HG03175 (cell line): Measurements from ENCODE around the gene SDE2.
"Not testable (repeated sequence)": the region's sequence is repeated elsewhere in the genome, so short reads cannot be mapped to it uniquely, and the experiment has no call there.

Experiments
- ATAC-seq: cut with Tn5 transposase; IDR thresholded peaks from one replicate; pipeline ENCODE4 v1.9.1; 2021; ENCODE audit warnings: mild to moderate bottlenecking, moderate library complexity; ENCODE audit not compliant: unreplicated experiment

The SDE2 gene

GRCh38 chr1:225945564-225945963, 53.6 kb downstream of the SDE2 start:
- ATAC-seq: no peak

- peak; percentile 60 for ATAC-seq
Observed at GRCh38 chr1:225944951-225945350, 54.2 kb downstream of the SDE2 start.

GRCh38 chr1:225944387-225944786, 54.8 kb downstream of the SDE2 start:
- ATAC-seq: no peak

- ATAC-seq: no peak
Observed at GRCh38 chr1:225943582-225943981, 55.6 kb downstream of the SDE2 start.

GRCh38 chr1:225942574-225942973, 56.6 kb downstream of the SDE2 start:
- ATAC-seq: peak; percentile 87

- no peak for ATAC-seq
Observed at GRCh38 chr1:225941942-225942222, 57.3 kb downstream of the SDE2 start.

GRCh38 chr1:225941187-225941941, 57.8 kb downstream of the SDE2 start, which contains the start of gene LEFTY2:
Gene LEFTY2, minus strand, starts transcription at chr1:225941220. Its CDS starts 80 bp downstream, at chr1:225941140.
- no peak for ATAC-seq

- no peak for ATAC-seq
Observed at GRCh38 chr1:225940385-225941151, 58.6 kb downstream of the SDE2 start.

- not testable (repeated sequence) for ATAC-seq
Observed at GRCh38 chr1:225939939-225940310, 59.2 kb downstream of the SDE2 start.

GRCh38 chr1:225939097-225939938, 59.8 kb downstream of the SDE2 start:
- not testable (repeated sequence) for ATAC-seq

GRCh38 chr1:225937048-225937968, 61.8 kb downstream of the SDE2 start:
- ATAC-seq: no peak

- no peak for ATAC-seq
Observed at GRCh38 chr1:225936523-225936922, 62.6 kb downstream of the SDE2 start.

- ATAC-seq: not testable (repeated sequence)
Observed at GRCh38 chr1:225936086-225936485, 63.1 kb downstream of the SDE2 start.

- no peak for ATAC-seq
Observed at GRCh38 chr1:225934711-225935110, 64.4 kb downstream of the SDE2 start.

GRCh38 chr1:225933072-225933471, 66.1 kb downstream of the SDE2 start:
- no peak for ATAC-seq
